Caco-2 (cell line): ENCODE results near the gene PIGK. TPM values are rescaled to one million over a fixed set of nuclear protein-coding genes. Genes with fewer than 3 reads are reported as not detected.

Experiments used
- BruUV-seq: library from RNA; stranded (reverse); fragments of 400-500 nt; replicated peaks from 2 replicates; lab custom pipeline; 2021; lab: Mats Ljungman, UMichigan
- CTCF ChIA-PET: fragments of 300-600 bp; sonication (Branson Sonifier 250); formaldehyde crosslinking; loops from one replicate; lab custom pipeline; 2022; ENCODE audit warnings: antibody characterized with exemption; lab: Charles Lee
- POLR2A ChIA-PET: fragments of 300-600 bp; sonication (Branson Sonifier 250); formaldehyde crosslinking; loops from one replicate; lab custom pipeline; 2022; ENCODE audit warnings: antibody characterized with exemption; lab: Charles Lee
- DNase-seq, 2 experiments: peaks; one replicate each; pipeline versions ENCODE4 v3.0.0 to v3.0.0-alpha.2; 2020 to 2022
- H3K27me3 ChIP-seq: replicated peaks from 2 replicates; pipeline ENCODE4 v1.6.0; 2011; ENCODE audit warnings: low read length; ENCODE audit not compliant: control insufficient read depth, insufficient read depth
- H3K36me3 ChIP-seq: 2 replicates; pipeline ENCODE4 v1.5.1; 2011; ENCODE audit warnings: low read length; ENCODE audit not compliant: control insufficient read depth, insufficient read depth
- H3K4me1 ChIP-seq: fragments of 250-450 bp; sonication (Bioruptor Pico); 2 replicates; pipeline ENCODE4 v1.5.1; 2020; ENCODE audit warnings: mild to moderate bottlenecking
- H3K4me3 ChIP-seq: 2 replicates; pipeline ENCODE4 v1.5.1; 2011; ENCODE audit warnings: low read depth, mild to moderate bottlenecking, control low read depth, low read length
- H3K9me3 ChIP-seq: fragments of 250-450 bp; sonication (Bioruptor Pico); 2 replicates; pipeline ENCODE4 v1.5.1; 2020; ENCODE audit warnings: mild to moderate bottlenecking, moderate library complexity
- H3K27ac Mint-ChIP-seq: one replicate; pipeline ENCODE4 v1.8.0; 2022; ENCODE audit warnings: mixed read lengths; ENCODE audit not compliant: unreplicated experiment
- H3K27me3 Mint-ChIP-seq: one replicate; pipeline ENCODE4 v1.8.0; 2022; ENCODE audit warnings: mixed read lengths; ENCODE audit not compliant: insufficient read depth, unreplicated experiment
- H3K36me3 Mint-ChIP-seq: one replicate; pipeline ENCODE4 v1.8.0; 2022; ENCODE audit warnings: mild to moderate bottlenecking, mixed read lengths; ENCODE audit not compliant: insufficient read depth, unreplicated experiment
- H3K4me1 Mint-ChIP-seq: one replicate; pipeline ENCODE4 v1.8.0; 2022; ENCODE audit warnings: low read depth, mixed read lengths; ENCODE audit not compliant: unreplicated experiment
- H3K4me3 Mint-ChIP-seq: one replicate; pipeline ENCODE4 v1.8.0; 2022; ENCODE audit warnings: mild to moderate bottlenecking, moderate library complexity, mixed read lengths; ENCODE audit not compliant: unreplicated experiment
- H3K9me3 Mint-ChIP-seq: one replicate; pipeline ENCODE4 v1.8.0; 2022; ENCODE audit warnings: mixed read lengths; ENCODE audit not compliant: unreplicated experiment
- CTCF ChIP-seq, 2 experiments: fragments of 200-600 bp in 1 of 2; IDR thresholded peaks; 1 replicate in 1 of 2; 2 replicates in 1 of 2; pipeline versions ENCODE4 v1.5.1 to v1.8.0; 2011 to 2022; ENCODE audit warnings: antibody characterized with exemption in 1 of 2, control low read depth in 1 of 2, inconsistent platforms in 1 of 2, low read depth in 1 of 2, low read length in 1 of 2, mild to moderate bottlenecking in 1 of 2, moderate library complexity in 1 of 2; ENCODE audit not compliant: insufficient read depth in 1 of 2, severe bottlenecking in 1 of 2, unreplicated experiment in 1 of 2
- intact Hi-C: fragments of 100-400 bp; cut with micrococcal nuclease; formaldehyde crosslinking; loops from one replicate; pipeline ENCODE4 v1.10.0; 2022; ENCODE audit not compliant: unreplicated experiment
- total RNA-seq: library from RNA; stranded (reverse); gene quantifications from 2 replicates; pipeline ENCODE4 v1.2.3, GENCODE V29; 2022

The PIGK gene
- total RNA-seq, 1 experiment from 2014 or later = 19.7 TPM

- Mint-ChIP-seq H3K27ac (no peak overlapping the region), H3K9me3 (no peaks in the 10 kb centered on the region), H3K27me3 (no peaks in the 10 kb centered on the region), H3K4me3 (no peak overlapping the region), H3K4me1 (no peaks in the 10 kb centered on the region), H3K36me3 (no peaks in the 10 kb centered on the region)
- no peaks in the 10 kb centered on the region for H3K27me3 ChIP-seq
- POLR2A ChIA-PET = no interaction called here
- DNase-seq = no peak
- intact Hi-C loops = no loop called here
- CTCF ChIA-PET = no interaction called here
- no peak for TF ChIP-seq CTCF (IDR thresholded peaks at IDR 0.05; ENCODE audit: insufficient read depth in 1 of 2, low read depth in 1 of 2, low read length in 1 of 2, severe bottlenecking in 1 of 2, unreplicated experiment in 1 of 2)
- H3K4me3 ChIP-seq = no peak overlapping the region
- no peaks in the 10 kb centered on the region for H3K36me3 ChIP-seq
- no TSS peak for BruUV-seq
- H3K9me3 ChIP-seq = no peaks in the 10 kb centered on the region
- H3K4me1 ChIP-seq = no peaks in the 10 kb centered on the region
Observed at GRCh38 chr1:77089756-77090155, 129.5 kb downstream of the PIGK start.

GRCh38 chr1:77085109-77085508 lies 134.1 kb downstream of the PIGK start:
- ChIA-PET POLR2A (no interaction called here), CTCF (no interaction called here)
- Mint-ChIP-seq H3K4me1 (no peaks in the 10 kb centered on the region), H3K4me3 (no peak overlapping the region), H3K27me3 (peaks cover 2% of the 10 kb centered on the region), H3K9me3 (no peaks in the 10 kb centered on the region), H3K36me3 (no peaks in the 10 kb centered on the region), H3K27ac (no peak overlapping the region)
- no peaks in the 10 kb centered on the region for H3K4me1 ChIP-seq
- no TSS peak for BruUV-seq
- no peak overlapping the region for H3K4me3 ChIP-seq
- TF ChIP-seq CTCF (IDR thresholded peaks at IDR 0.05; ENCODE audit: insufficient read depth in 1 of 2, low read depth in 1 of 2, low read length in 1 of 2, severe bottlenecking in 1 of 2, unreplicated experiment in 1 of 2) = no peak
- no peaks in the 10 kb centered on the region for H3K9me3 ChIP-seq
- DNase-seq = no peak
- no peaks in the 10 kb centered on the region for H3K27me3 ChIP-seq
- no peaks in the 10 kb centered on the region for H3K36me3 ChIP-seq
- intact Hi-C loops = no loop called here

GRCh38 chr1:77084457-77084856 lies 134.8 kb downstream of the PIGK start:
- H3K36me3 ChIP-seq = no peaks in the 10 kb centered on the region
- no peaks in the 10 kb centered on the region for H3K27me3 ChIP-seq
- ChIA-PET POLR2A (no interaction called here), CTCF (no interaction called here)
- intact Hi-C loops = no loop called here
- Mint-ChIP-seq H3K27ac (no peak overlapping the region), H3K4me3 (no peak overlapping the region), H3K36me3 (no peaks in the 10 kb centered on the region), H3K9me3 (no peaks in the 10 kb centered on the region), H3K4me1 (no peaks in the 10 kb centered on the region), H3K27me3 (peaks cover 7% of the 10 kb centered on the region)
- TF ChIP-seq CTCF (IDR thresholded peaks at IDR 0.05; ENCODE audit: insufficient read depth in 1 of 2, low read depth in 1 of 2, low read length in 1 of 2, severe bottlenecking in 1 of 2, unreplicated experiment in 1 of 2) = peak in 1 of 2 experiments; percentile 11
- no TSS peak for BruUV-seq
- no peak overlapping the region for H3K4me3 ChIP-seq
- DNase-seq = no peak
- H3K9me3 ChIP-seq = no peaks in the 10 kb centered on the region
- H3K4me1 ChIP-seq = no peaks in the 10 kb centered on the region
